Glutamatergic neuron (in vitro differentiated cells): ENCODE results near the gene ADSS1. TPM values are rescaled to one million over a fixed set of nuclear protein-coding genes. Genes with fewer than 3 reads are reported as not detected.
A peak's percentile ranks its signal among the peaks of the same experiment; 100 is the strongest.

Source experiments
- DNase-seq: peaks from one replicate; pipeline ENCODE4 v3.0.0; 2022
- H3K27ac Mint-ChIP-seq: one replicate; pipeline ENCODE4 v1.8.0; 2020; ENCODE audit warnings: mild to moderate bottlenecking, mixed read lengths, inconsistent platforms; ENCODE audit not compliant: unreplicated experiment
- H3K27me3 Mint-ChIP-seq: one replicate; pipeline ENCODE4 v1.8.0; 2020; ENCODE audit warnings: mild to moderate bottlenecking, moderate library complexity, mixed read lengths, inconsistent platforms; ENCODE audit not compliant: unreplicated experiment
- H3K36me3 Mint-ChIP-seq: one replicate; pipeline ENCODE4 v1.8.0; 2020; ENCODE audit warnings: mild to moderate bottlenecking, mixed read lengths, inconsistent platforms; ENCODE audit not compliant: unreplicated experiment
- H3K4me1 Mint-ChIP-seq: one replicate; pipeline ENCODE4 v1.8.0; 2020; ENCODE audit warnings: mild to moderate bottlenecking, low read depth, mixed read lengths, inconsistent platforms; ENCODE audit not compliant: unreplicated experiment
- H3K4me3 Mint-ChIP-seq: one replicate; pipeline ENCODE4 v1.8.0; 2020; ENCODE audit warnings: mild to moderate bottlenecking, mixed read lengths, inconsistent platforms; ENCODE audit not compliant: unreplicated experiment
- H3K9me3 Mint-ChIP-seq: one replicate; pipeline ENCODE4 v1.8.0; 2020; ENCODE audit warnings: mild to moderate bottlenecking, moderate library complexity, mixed read lengths, inconsistent platforms; ENCODE audit not compliant: unreplicated experiment
- CTCF ChIP-seq: fragments of 200-600 bp; sonication (generic); IDR thresholded peaks from one replicate; pipeline ENCODE4 v1.5.0; 2021; ENCODE audit not compliant: partially characterized antibody, unreplicated experiment
- microRNA-seq: library from miRNA; unstranded; fragments of <30 nt; microRNA quantifications from one replicate; pipeline ENCODE4, GENCODE V29; 2020; ENCODE audit not compliant: unreplicated experiment
- total RNA-seq: library from RNA; stranded (reverse); fragmentation: NEBNext Ultra II Directional; extraction: Animal tissue kit (Norgen Biotek cat#: 25700); gene quantifications from one replicate; pipeline ENCODE4 v1.2.1, GENCODE V29; 2021; ENCODE audit not compliant: unreplicated experiment

The ADSS1 gene
- total RNA-seq, 1 donor from 2014 or later = 45.1 TPM

GRCh38 chr14:104795781-104796686 is 72.0 kb downstream of the ADSS1 start:
- peaks cover 31% of the 10 kb centered on the region for H3K27me3 Mint-ChIP-seq
- H3K4me3 Mint-ChIP-seq = peak overlapping the region; percentile 69
- peak overlapping the region; percentile 55 for H3K27ac Mint-ChIP-seq
- TF ChIP-seq CTCF = no peak
- DNase-seq = no peak
- H3K36me3 Mint-ChIP-seq = no peaks in the 10 kb centered on the region
- peaks cover 34% of the 10 kb centered on the region for H3K4me1 Mint-ChIP-seq
- peaks cover 16% of the 10 kb centered on the region for H3K9me3 Mint-ChIP-seq

- Mint-ChIP-seq H3K36me3 (no peaks in the 10 kb centered on the region), H3K27ac (peak overlapping the region; percentile 55), H3K9me3 (peaks cover 16% of the 10 kb centered on the region), H3K4me1 (peaks cover 32% of the 10 kb centered on the region), H3K4me3 (peak overlapping the region; percentile 69), H3K27me3 (peaks cover 31% of the 10 kb centered on the region)
- TF ChIP-seq CTCF = no peak
- no peak for DNase-seq
These were observed 72.7 kb downstream of the ADSS1 start for GRCh38 chr14:104796687-104797081.

Small RNA genes lying within 50 kb of the gene (microRNA-seq; reads per million reads assigned to microRNA genes)
- gene MIR4710 = 2.1 reads per million, percentile 13 among the genes with 10 or more reads in this experiment

Other genes with a start within 250 kb of the ADSS1 start
- gene C14orf180, start 144.5 kb upstream of the ADSS1 start, total RNA-seq = not detected
- gene TMEM179, start 119.5 kb upstream of the ADSS1 start, total RNA-seq = 28.8 TPM
- 11.8 TPM for gene INF2, start 34.6 kb upstream of the ADSS1 start, total RNA-seq
- gene SIVA1, start 28.9 kb downstream of the ADSS1 start, total RNA-seq = 30.5 TPM
- gene AKT1, start 71.5 kb downstream of the ADSS1 start, total RNA-seq = 300 TPM
- gene ZBTB42, start 76.9 kb downstream of the ADSS1 start, total RNA-seq = 6.0 TPM
- 80.4 TPM for gene CEP170B, start 141.0 kb downstream of the ADSS1 start, total RNA-seq
- gene PLD4, start 200.7 kb downstream of the ADSS1 start, total RNA-seq = not detected